ENCODE results near the gene GPR31. TPM values are rescaled to one million over a fixed set of nuclear protein-coding genes. Genes with fewer than 3 reads are reported as not detected.

Gene GPR31
- total RNA-seq, 1 experiment from 2014 or later, result not detected

DNA sequence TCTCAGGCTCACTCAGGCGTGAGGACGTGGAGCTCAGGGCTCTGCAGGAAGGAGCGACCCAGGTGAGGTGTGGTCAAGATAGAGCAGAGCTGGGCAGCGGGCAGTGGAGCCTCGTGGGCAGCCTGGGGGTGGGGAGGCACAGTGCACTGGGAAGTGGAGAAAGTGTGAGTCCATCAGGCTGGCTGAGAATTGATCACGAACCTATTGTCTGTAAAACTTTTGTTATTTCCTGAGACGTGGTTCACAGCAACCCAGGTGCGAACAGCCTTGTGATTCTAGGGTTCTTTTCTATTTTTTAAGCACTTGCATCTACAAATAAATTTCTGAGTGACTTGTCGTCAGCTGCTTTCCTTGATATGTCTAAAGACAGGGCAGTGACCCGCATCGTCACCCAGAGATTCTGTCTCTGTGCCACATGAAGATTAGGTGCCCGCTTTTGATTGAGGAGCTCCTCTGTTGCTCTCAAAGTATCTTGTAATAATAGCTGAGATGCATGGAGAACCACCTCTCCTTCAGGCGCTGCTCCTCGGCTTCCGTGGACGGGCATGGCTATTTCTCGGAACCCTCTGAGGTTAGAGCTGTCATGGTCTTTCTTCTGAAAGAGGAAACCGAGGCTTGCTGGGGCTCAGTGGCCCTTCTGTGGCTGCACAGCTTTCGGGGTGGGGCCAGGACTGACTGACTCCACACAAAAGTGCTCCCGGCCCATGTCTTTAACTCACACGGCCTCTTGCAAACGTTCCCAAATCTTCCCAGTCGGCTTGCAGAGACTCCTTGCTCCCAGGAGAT, 35.5 kb downstream of the GPR31 start:
- Histone ChIP-seq H3K4me3 (ENCODE audit: insufficient read depth, low read depth, low read length) (no peak overlapping the region), H3K36me3 (replicated peaks; ENCODE audit: control insufficient read depth, insufficient read depth, low read length) (no peaks in the 10 kb centered on the region), H3K27me3 (ENCODE audit: control insufficient read depth, insufficient read depth, low read length) (no peaks in the 10 kb centered on the region)
- DNase-seq, result no peak

DNA sequence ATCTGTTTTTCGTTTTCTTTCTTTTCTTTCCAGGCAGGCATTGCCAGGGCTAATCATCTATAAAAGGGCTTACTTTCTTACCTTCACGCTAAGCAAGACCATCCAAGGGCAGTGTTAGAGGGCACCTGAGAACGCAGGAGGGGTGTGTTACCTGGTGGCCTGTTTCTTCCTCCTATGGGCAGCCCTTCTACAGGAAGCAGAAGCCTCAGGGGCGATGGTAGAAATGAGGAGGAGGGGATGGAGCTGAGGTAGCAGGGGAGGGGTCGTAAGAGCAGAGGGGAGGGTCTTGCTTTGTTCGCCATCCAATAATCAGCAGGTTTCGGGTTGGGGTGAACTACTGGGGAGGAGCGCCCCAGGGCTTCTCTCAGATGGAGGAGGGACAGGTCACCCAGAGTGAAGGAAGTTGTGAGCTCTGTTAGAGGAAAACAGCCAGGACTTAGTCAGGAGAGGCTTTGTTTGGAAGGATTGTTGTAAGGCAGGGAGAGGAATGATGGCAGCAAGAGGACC, 36.4 kb downstream of the GPR31 start:
- no peak for DNase-seq
- H3K4me3 ChIP-seq (ENCODE audit: insufficient read depth, low read depth, low read length), result no peak overlapping the region
- H3K27me3 ChIP-seq (ENCODE audit: control insufficient read depth, insufficient read depth, low read length), result no peaks in the 10 kb centered on the region
- no peaks in the 10 kb centered on the region for H3K36me3 ChIP-seq (replicated peaks; ENCODE audit: control insufficient read depth, insufficient read depth, low read length)

DNA sequence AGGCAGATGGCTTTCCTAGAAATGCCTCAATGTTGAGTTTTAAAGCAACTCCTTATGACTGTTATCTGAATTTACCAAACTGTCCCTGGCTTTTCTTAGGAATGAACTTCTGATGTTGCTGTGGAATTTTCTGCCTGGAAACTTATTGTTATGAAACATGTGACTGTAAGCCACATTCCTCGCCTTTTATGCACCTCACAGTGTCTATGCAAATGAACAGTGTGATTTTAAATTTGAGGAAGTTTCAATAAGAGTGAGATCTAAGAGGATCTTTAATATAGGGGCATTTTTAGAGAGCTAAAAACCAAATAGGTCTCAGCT, 37.2 kb downstream of the GPR31 start:
- no peaks in the 10 kb centered on the region for H3K27me3 ChIP-seq (ENCODE audit: control insufficient read depth, insufficient read depth, low read length)
- DNase-seq, result no peak
- no peaks in the 10 kb centered on the region for H3K36me3 ChIP-seq (replicated peaks; ENCODE audit: control insufficient read depth, insufficient read depth, low read length)

DNA sequence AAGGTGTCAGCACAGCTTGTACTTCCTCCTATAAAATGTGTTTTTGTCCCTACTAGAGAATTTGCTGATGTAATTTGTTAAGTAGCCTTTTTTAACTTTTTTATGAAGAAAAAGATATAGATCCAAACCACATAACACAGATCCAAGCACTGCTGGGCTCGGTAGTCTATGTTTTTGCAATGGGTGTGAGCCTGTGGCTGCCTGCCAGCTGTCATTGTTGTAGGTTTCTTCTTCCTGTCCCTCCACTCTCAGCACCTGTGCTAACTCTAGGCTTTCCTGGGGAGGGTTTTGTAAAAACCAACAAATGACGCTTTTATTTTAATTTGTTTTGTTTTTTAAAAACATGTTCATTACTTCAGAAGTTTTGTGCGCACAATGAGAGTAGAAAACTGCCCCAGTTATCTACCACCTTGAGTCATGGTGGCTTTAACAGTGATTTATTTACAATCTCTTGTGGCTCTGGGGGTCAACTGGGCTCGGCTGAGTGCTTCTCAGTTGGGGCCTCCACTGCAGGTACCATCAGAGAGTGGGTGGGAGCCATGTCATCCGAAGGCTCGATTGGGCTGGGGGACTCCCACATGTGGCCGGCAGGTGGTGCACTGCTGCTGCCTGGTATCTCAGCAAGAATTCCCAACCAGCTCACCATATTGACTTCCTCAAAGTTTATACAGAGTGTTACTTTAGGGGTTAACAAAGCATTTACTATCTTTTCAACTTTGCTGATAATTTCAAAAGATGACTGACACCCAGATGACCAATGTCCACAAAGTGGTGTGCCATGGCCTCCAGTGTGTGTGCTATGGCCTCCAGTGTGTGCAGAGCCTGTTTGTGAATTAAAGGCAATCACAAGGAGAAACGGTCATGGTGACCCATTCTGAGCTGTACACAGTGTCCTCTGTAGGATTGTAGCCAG, 37.9 kb downstream of the GPR31 start:
- no peaks in the 10 kb centered on the region for H3K27me3 ChIP-seq (ENCODE audit: control insufficient read depth, insufficient read depth, low read length)
- no peak overlapping the region for H3K4me3 ChIP-seq (ENCODE audit: insufficient read depth, low read depth, low read length)
- H3K36me3 ChIP-seq (replicated peaks; ENCODE audit: control insufficient read depth, insufficient read depth, low read length), result no peaks in the 10 kb centered on the region
- DNase-seq, result no peak

More for the DNA sequence above, 37.2 kb downstream of the GPR31 start:
- no peak overlapping the region for H3K4me3 ChIP-seq (ENCODE audit: insufficient read depth, low read depth, low read length)

DNA sequence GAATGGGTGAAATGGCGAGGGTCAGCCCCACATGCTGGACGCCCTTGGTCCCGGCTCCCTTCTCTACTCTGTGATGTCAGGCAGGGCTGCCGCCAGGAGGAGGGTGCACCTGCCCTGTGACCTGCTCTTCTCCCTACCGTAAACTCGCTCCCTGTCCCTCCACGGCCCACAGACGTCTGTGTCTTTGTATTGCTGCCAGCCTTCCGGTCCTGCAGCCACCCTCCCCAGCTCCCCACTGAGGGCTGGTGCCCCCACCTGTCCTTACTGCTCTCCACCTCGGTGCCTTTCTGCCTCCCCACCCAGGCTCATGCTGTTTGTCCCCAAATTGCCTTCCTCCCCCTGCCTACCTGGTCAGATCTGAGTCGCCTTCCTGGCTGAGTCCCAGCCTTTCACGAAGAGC, 38.9 kb downstream of the GPR31 start:
- Histone ChIP-seq H3K36me3 (replicated peaks; ENCODE audit: control insufficient read depth, insufficient read depth, low read length) (no peaks in the 10 kb centered on the region), H3K4me3 (ENCODE audit: insufficient read depth, low read depth, low read length) (no peak overlapping the region), H3K27me3 (ENCODE audit: control insufficient read depth, insufficient read depth, low read length) (no peaks in the 10 kb centered on the region)
- no peak for DNase-seq

DNA sequence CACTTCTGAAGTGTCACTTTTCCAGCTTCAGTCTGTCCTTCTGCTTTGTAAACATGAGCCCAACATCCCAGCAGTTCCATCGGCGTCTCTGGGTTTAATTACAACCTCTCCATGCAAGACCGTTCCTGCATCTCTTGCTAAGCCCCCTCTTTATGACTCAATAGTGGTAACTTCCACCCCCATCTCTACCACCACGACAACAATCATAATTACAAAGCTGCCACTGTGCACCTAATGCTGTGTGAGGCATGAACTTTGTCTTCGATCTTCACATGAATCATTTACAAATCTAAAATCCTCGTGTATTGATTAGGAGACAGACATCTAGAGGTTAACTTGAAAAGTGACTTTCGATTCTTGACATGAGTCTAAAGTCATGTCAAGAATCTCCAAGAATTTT, 39.8 kb downstream of the GPR31 start:
- DNase-seq, result no peak
- Histone ChIP-seq H3K4me3 (ENCODE audit: insufficient read depth, low read depth, low read length) (no peak overlapping the region), H3K27me3 (ENCODE audit: control insufficient read depth, insufficient read depth, low read length) (no peaks in the 10 kb centered on the region)

DNA sequence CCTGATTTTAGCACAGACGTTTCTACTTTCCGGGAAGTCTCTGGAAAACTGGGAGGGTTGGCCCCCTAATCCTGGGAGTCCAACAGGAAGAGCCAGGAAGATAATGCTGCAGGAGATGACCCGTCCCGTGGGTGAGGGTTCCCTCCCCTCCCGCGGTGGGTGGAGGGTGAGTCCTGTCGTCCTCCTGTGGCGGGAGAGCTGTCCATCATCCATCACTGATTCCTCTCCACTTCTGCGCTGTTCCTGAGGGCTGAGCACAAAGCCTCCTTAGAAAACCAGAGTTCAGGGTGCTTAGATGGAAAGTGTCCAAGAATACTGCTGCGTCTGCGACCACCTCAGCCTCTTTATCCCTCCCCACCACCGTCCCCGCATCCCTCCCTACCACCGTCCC, 40.9 kb downstream of the GPR31 start:
- Histone ChIP-seq H3K4me3 (ENCODE audit: insufficient read depth, low read depth, low read length) (no peak overlapping the region), H3K36me3 (replicated peaks; ENCODE audit: control insufficient read depth, insufficient read depth, low read length) (no peaks in the 10 kb centered on the region), H3K27me3 (ENCODE audit: control insufficient read depth, insufficient read depth, low read length) (no peaks in the 10 kb centered on the region)
- no peak for DNase-seq

More for the DNA sequence above, 39.8 kb downstream of the GPR31 start:
- H3K36me3 ChIP-seq (replicated peaks; ENCODE audit: control insufficient read depth, insufficient read depth, low read length), result no peaks in the 10 kb centered on the region

DNA sequence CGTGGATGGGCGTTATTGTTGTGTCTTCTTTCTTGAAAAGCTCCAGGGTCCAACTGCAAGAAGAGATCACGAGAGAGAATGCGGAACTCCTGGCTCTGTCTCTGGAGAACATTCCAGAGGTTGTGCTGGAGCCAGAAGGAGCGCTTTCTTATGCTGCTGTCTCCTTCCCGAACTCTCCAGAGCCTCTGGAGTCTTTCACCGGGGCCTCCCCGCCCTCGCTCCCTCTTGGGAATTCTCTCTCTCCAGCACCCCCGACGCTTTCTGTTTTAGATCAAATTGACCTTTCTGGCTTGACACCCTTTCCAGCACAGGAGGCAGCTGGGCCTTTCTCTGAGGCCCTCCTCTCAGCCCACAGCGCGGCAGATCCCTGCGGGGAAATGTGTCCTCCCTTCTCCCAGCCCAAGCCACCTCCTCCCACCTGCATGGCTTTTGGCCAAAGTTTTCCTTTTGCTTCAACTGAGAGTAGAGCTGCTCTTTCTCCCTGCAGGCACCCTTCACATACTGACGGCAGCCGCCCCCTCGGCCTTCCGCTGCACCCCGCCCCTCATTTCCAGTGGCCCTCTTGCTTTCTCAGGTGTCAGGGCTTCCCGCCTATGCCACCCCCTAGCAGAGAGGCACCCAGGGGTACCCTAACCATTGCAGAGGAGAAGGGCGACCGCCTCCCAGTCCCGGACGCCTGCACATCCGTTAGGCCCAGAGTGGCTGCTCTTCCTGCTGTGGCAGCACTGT, 41.5 kb downstream of the GPR31 start:
- no peaks in the 10 kb centered on the region for H3K27me3 ChIP-seq (ENCODE audit: control insufficient read depth, insufficient read depth, low read length)
- no peaks in the 10 kb centered on the region for H3K36me3 ChIP-seq (replicated peaks; ENCODE audit: control insufficient read depth, insufficient read depth, low read length)
- no peak overlapping the region for H3K4me3 ChIP-seq (ENCODE audit: insufficient read depth, low read depth, low read length)
- DNase-seq, result peak; percentile 77

DNA sequence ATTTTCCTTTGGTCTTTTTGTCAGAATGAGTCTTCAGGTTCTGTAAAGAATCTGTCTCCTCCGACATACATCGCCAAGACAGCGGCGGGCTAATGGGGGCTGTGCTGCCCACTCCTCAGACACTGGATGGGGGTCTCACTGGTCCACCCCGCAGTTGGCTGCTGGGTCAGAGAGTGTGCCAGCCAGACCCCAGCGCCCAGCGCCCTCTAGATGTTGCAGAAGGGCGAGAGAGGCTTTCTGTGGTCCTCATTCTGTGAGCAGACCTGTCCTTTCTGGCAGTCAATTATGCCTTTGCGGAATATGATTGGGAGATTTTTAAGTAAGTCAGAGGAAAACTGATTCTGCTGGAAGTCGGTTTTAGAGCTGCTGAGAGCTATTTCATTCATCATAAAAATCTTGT, 42.7 kb downstream of the GPR31 start:
- H3K4me3 ChIP-seq (ENCODE audit: insufficient read depth, low read depth, low read length), result no peak overlapping the region
- no peaks in the 10 kb centered on the region for H3K27me3 ChIP-seq (ENCODE audit: control insufficient read depth, insufficient read depth, low read length)
- no peaks in the 10 kb centered on the region for H3K36me3 ChIP-seq (replicated peaks; ENCODE audit: control insufficient read depth, insufficient read depth, low read length)
- peak; percentile 82 for DNase-seq

DNA sequence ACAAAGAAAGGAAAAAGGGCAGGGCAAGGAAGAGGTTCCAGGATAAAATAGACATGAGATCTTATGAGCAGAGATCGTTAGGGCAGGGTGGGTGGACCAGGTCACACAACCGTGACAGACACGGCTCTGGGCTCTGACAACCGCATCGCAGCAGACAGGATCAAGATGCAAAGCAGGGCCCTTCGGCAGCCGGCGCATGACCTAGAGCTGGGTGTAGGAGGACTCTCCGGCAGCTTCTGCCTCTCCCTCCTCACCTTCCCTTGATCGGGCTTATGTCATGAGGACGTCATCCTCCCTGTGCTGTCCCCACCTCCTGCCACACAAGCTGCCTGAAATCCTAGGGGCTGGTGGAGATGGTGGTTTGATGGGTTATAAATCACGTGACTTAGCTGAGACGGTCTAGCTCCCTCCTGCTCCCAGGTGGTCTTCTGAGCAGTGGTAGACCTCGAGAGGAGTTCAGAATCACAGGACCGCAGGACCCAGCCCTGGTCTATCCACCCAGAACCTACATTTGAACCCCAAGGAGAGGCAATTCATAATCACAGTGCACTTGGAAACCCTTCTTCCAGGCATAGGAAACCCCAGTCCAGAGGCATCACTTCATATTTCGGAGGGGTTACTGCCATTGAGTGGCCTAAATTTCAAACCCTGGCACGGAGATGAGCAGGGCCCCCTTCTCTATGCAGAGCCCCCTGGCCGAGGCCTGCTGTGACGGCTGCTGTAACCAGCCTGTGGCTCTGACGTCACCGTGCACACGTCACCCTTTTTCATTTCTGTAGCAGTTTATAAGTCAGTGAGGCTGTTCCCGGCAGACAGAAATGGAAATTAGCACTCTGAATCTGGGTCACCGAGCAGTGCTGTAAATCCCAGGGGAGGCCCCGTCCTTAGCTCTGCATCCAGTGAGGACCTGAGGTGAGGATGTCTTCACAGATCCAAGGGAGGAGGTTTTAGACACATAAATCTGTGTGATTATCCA, 43.6 kb downstream of the GPR31 start:
- Histone ChIP-seq H3K36me3 (replicated peaks; ENCODE audit: control insufficient read depth, insufficient read depth, low read length) (no peaks in the 10 kb centered on the region), H3K4me3 (ENCODE audit: insufficient read depth, low read depth, low read length) (no peak overlapping the region)
- DNase-seq, result no peak

DNA sequence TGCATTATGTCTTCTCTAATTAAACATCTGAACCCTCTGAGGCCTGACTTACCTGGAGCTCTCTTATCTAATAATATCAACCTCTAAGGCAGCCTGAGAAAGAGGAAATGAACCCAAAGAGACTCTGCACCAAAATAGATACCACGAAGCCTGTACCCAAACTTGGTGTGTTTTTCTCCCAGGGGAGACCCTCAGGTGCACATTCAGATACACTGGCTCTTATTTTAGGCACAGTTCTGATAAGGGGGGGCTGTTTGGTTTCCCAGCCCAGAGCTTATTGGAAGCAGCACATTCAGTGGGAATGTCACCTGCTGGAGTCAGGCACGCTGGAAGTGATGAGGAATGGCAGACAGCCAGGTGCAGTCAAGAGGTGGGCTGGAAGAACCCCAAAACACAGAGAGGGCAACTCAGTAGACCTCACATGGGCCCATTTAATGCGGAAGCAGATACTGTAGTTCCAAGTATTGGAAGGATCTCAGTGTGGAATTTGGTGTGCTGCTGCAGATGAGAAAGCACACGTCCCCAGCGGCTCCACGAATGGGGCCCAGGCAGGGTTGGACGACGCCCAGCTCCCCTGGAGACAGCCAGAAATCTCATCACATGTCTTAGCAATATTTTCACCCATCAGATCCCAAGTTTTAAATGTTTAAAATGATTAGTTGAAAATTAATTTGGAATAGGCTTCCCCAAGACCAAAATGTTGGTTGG, 44.6 kb downstream of the GPR31 start:
- no peaks in the 10 kb centered on the region for H3K27me3 ChIP-seq (ENCODE audit: control insufficient read depth, insufficient read depth, low read length)
- no peak for DNase-seq
- no peak overlapping the region for H3K4me3 ChIP-seq (ENCODE audit: insufficient read depth, low read depth, low read length)
- no peaks in the 10 kb centered on the region for H3K36me3 ChIP-seq (replicated peaks; ENCODE audit: control insufficient read depth, insufficient read depth, low read length)

More for the DNA sequence above, 43.6 kb downstream of the GPR31 start:
- H3K27me3 ChIP-seq (ENCODE audit: control insufficient read depth, insufficient read depth, low read length), result no peaks in the 10 kb centered on the region

DNA sequence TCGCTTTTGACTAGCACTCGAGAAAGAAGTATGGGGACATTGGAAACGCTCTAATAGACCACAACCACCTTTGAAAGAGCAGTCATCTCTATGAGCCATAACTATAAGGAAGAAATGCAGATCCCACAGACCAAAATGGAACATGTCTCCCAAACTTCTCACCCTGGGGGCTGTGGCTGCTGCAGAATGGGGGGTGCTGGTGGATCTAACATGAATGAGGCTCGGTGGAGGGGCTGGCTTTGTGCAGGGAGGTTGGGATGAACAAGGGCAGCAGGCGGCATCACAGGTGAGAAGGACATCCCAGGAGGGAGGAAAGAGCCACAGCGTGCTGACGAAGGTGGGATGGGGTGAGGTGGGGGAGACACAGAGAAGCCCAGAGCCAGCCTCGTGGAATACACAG, 45.4 kb downstream of the GPR31 start:
- Histone ChIP-seq H3K4me3 (ENCODE audit: insufficient read depth, low read depth, low read length) (no peak overlapping the region), H3K27me3 (ENCODE audit: control insufficient read depth, insufficient read depth, low read length) (no peaks in the 10 kb centered on the region), H3K36me3 (replicated peaks; ENCODE audit: control insufficient read depth, insufficient read depth, low read length) (no peaks in the 10 kb centered on the region)
- DNase-seq, result no peak

DNA sequence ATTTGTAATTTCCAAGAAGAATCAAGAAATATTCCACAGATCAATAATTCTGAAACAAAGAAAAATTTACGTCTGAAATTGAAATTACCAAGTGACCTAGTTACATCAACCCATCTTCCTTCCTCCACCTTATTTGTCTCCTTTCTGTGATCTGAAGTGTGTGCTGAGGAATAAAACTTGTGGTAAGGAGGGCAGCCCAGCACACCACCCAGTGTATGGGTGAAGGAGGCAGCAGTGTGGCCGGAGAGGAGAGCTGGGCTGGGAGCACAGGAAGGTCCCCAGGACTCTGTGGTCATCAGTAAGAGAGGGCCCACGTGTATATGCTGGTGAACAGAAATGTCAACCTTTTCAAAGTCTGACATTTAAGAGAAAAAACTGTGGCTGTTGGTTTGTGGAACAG, 46.2 kb downstream of the GPR31 start:
- H3K4me3 ChIP-seq (ENCODE audit: insufficient read depth, low read depth, low read length), result no peak overlapping the region
- no peak for DNase-seq
- no peaks in the 10 kb centered on the region for H3K27me3 ChIP-seq (ENCODE audit: control insufficient read depth, insufficient read depth, low read length)
- no peaks in the 10 kb centered on the region for H3K36me3 ChIP-seq (replicated peaks; ENCODE audit: control insufficient read depth, insufficient read depth, low read length)

Measured in H7 (cell line).